ENCODE measurements around the gene GJE1.
A peak's percentile ranks its signal among the peaks of the same experiment; 100 is the strongest.

The GJE1 gene

GRCh38 chr6:142146828-142147662, 14.3 kb downstream of the GJE1 start, which contains the start of the genes NMBR and VTA1:
TSS of gene NMBR (minus strand) at chr6:142147122. CDS start at chr6:142088658, 58,464 bp downstream.
TSS of gene VTA1 (plus strand) at chr6:142147263. CDS start at chr6:142147288, 25 bp downstream.
- peak within 1 kb of the TSS; percentile 98 for H3K4me3 ChIP-seq (ENCODE audit: low read depth, low read length)
- peak; percentile 91 for TF ChIP-seq MAX (IDR thresholded peaks at IDR 0.05; ENCODE audit: low read depth, low read length)
- peak; percentile 83 for TF ChIP-seq MYC (IDR thresholded peaks at IDR 0.05; ENCODE audit: low read depth, low read length)
- TF ChIP-seq CTCF (IDR thresholded peaks at IDR 0.05; ENCODE audit: low read depth, low read length), result peak; percentile 86
- TF ChIP-seq POLR2A (IDR thresholded peaks at IDR 0.05; ENCODE audit: extremely low read depth, insufficient read length), result peak; percentile 87
- peak; percentile 99 for DNase-seq (ENCODE audit: low read depth)

- TF ChIP-seq CTCF (IDR thresholded peaks at IDR 0.05; ENCODE audit: low read depth, low read length) (no peak), MYC (IDR thresholded peaks at IDR 0.05; ENCODE audit: low read depth, low read length) (no peak), POLR2A (IDR thresholded peaks at IDR 0.05; ENCODE audit: extremely low read depth, insufficient read length) (no peak), MAX (IDR thresholded peaks at IDR 0.05; ENCODE audit: low read depth, low read length) (no peak)
- DNase-seq (ENCODE audit: low read depth), result no peak
- no peak overlapping the region for H3K4me3 ChIP-seq (ENCODE audit: low read depth, low read length)
Observed at GRCh38 chr6:142152746-142153145, 20.0 kb downstream of the GJE1 start.

- H3K4me3 ChIP-seq (ENCODE audit: low read depth, low read length), result no peak overlapping the region
- DNase-seq (ENCODE audit: low read depth), result no peak
- TF ChIP-seq MAX (IDR thresholded peaks at IDR 0.05; ENCODE audit: low read depth, low read length), result no peak
- no peak for TF ChIP-seq POLR2A (IDR thresholded peaks at IDR 0.05; ENCODE audit: extremely low read depth, insufficient read length)
- no peak for TF ChIP-seq CTCF (IDR thresholded peaks at IDR 0.05; ENCODE audit: low read depth, low read length)
- no peak for TF ChIP-seq MYC (IDR thresholded peaks at IDR 0.05; ENCODE audit: low read depth, low read length)
Observed at GRCh38 chr6:142153196-142153595, 20.5 kb downstream of the GJE1 start.

- no peak overlapping the region for H3K4me3 ChIP-seq (ENCODE audit: low read depth, low read length)
- TF ChIP-seq MAX (IDR thresholded peaks at IDR 0.05; ENCODE audit: low read depth, low read length) (no peak), CTCF (IDR thresholded peaks at IDR 0.05; ENCODE audit: low read depth, low read length) (no peak), POLR2A (IDR thresholded peaks at IDR 0.05; ENCODE audit: extremely low read depth, insufficient read length) (no peak), MYC (IDR thresholded peaks at IDR 0.05; ENCODE audit: low read depth, low read length) (no peak)
- DNase-seq (ENCODE audit: low read depth), result no peak
Observed at GRCh38 chr6:142154336-142154735, 21.6 kb downstream of the GJE1 start.

- DNase-seq (ENCODE audit: low read depth), result no peak
- TF ChIP-seq MYC (IDR thresholded peaks at IDR 0.05; ENCODE audit: low read depth, low read length) (no peak), POLR2A (IDR thresholded peaks at IDR 0.05; ENCODE audit: extremely low read depth, insufficient read length) (no peak), CTCF (IDR thresholded peaks at IDR 0.05; ENCODE audit: low read depth, low read length) (no peak), MAX (IDR thresholded peaks at IDR 0.05; ENCODE audit: low read depth, low read length) (no peak)
- no peak overlapping the region for H3K4me3 ChIP-seq (ENCODE audit: low read depth, low read length)
Observed at GRCh38 chr6:142155091-142155490, 22.4 kb downstream of the GJE1 start.
